Kidney (tissue), 14 donors: ENCODE data around the gene SLC11A2. TPM values are rescaled to one million over a fixed set of nuclear protein-coding genes. Genes with fewer than 3 reads are reported as not detected.

Source experiments
- DNase-seq, 5 donors: peaks; one replicate each; pipeline ENCODE4 v3.0.0-alpha.2; 2013 to 2020
- FAIRE-seq: peaks from 2 replicates; lab custom pipeline; 2012; peaks lifted over from hg19 to GRCh38; lab: Jason Lieb, UNC
- H3K27ac ChIP-seq, 2 donors: one replicate each; pipeline ENCODE4 v1.7.0; 2013; ENCODE audit warnings: low read depth in 2 of 2, low read length in 2 of 2, inconsistent platforms in 1 of 2
- H3K27me3 ChIP-seq: one replicate; pipeline ENCODE4 v1.7.1; 2013; ENCODE audit warnings: low read length, inconsistent platforms; ENCODE audit not compliant: control insufficient read depth, insufficient read depth
- H3K36me3 ChIP-seq, 3 donors: one replicate each; pipeline versions ENCODE4 v1.7.0 to v1.7.1; 2013; ENCODE audit warnings: low read length in 3 of 3, control low read depth in 1 of 3, inconsistent platforms in 1 of 3; ENCODE audit not compliant: insufficient read depth in 3 of 3, control insufficient read depth in 2 of 3
- H3K4me1 ChIP-seq, 3 donors: one replicate each; pipeline versions ENCODE4 v1.7.0 to v1.7.1; 2013; ENCODE audit warnings: low read length in 3 of 3, inconsistent platforms in 1 of 3, low read depth in 1 of 3; ENCODE audit not compliant: control insufficient read depth in 2 of 3, insufficient read depth in 2 of 3
- H3K4me3 ChIP-seq, 3 donors: one replicate each; pipeline versions ENCODE4 v1.7.0 to v1.8.1; 2013; ENCODE audit warnings: low read length in 3 of 3, control low read depth in 1 of 3, inconsistent platforms in 1 of 3
- H3K9ac ChIP-seq, 3 donors: one replicate each; pipeline versions ENCODE4 v1.7.0 to v1.7.1; 2013; ENCODE audit warnings: low read length in 3 of 3, control low read depth in 1 of 3, inconsistent platforms in 1 of 3
- H3K9me3 ChIP-seq, 3 donors: one replicate each; pipeline versions ENCODE4 v1.7.0 to v1.7.1; 2013; ENCODE audit warnings: low read length in 3 of 3, control low read depth in 1 of 3, inconsistent platforms in 1 of 3; ENCODE audit not compliant: control insufficient read depth in 2 of 3, insufficient read depth in 1 of 3
- intact Hi-C: fragments of 100-400 bp; cut with DNase I; formaldehyde crosslinking; loops from one replicate; pipeline ENCODE4 v1.11.1; 2022
- polyA plus RNA-seq: library from polyadenylated mRNA; stranded (reverse); fragments of 350-450 nt; fragmentation: Illumina TruSeq; extraction: RNeasy Lipid Tissue Mini Kit (QIAGEN cat#74804); gene quantifications from one replicate; pipeline ENCODE4 v1.2.3, GENCODE V29; 2014; ENCODE audit warnings: low read depth, low replicate concordance; ENCODE audit not compliant: insufficient read depth
- total RNA-seq: library from RNA; stranded (reverse); fragmentation: NEBNext Ultra II Directional; extraction: Animal tissue kit (Norgen Biotek cat#: 25700); gene quantifications from one replicate; pipeline ENCODE4 v1.2.1, GENCODE V29; 2021
- TF ChIP-seq, protein P1 (sequence below): IDR thresholded peaks from 3 replicates; pipeline ENCODE4 v1.5.1; 2012; ENCODE audit warnings: mild to moderate bottlenecking, moderate library complexity, borderline replicate concordance; ENCODE audit not compliant: insufficient read depth; ENCODE audit errors: extremely low read depth
- donor health status: control.
- donor health status: control.
- donor health status: control.
- donor health status: control.
- donor health status: control.
- donor health status: DM: yes; HTN: yes; CAD: no.
- donor health status: Normal renal cell carcinoma (clear cell type).

Gene SLC11A2
- total and polyA plus RNA-seq, 2 donors from 2014 or later: 22.3 to 90.2 TPM

DNA sequence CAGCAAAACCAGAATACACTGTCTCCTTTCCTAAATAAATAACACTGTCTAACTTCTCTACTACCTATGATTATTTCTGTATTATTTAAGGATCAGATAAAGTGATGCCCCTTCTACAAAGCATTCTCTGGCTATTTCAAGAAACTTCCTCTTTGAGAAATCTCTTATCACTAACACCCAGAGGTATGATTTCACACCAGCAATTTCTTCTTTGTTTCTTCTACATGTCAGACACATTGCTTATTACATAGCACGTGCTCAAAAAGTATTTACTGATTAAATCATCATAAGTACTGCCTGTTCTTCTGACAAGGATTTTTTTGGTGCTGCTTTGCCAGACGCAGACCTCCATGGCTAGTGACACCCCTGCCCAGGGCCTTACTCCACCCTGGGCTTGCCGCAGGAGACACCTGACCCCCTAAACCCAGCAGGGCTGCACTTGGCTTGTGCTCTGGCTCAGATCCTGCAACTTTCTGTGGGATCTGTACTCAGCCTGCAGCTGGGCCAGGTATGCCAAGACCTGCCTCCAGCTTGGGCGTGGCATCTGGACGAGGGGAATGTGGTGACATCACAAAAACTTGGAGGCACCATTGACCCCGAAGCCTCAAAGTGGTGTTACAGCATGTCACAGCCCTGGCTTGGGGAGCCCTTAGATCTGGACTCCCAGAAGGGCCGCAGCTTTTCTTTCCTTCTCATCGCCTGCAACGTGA is 89.2 kb downstream of the SLC11A2 start:
- Histone ChIP-seq H3K27me3 (no peaks in the 10 kb centered on the region), H3K4me3 (no peak overlapping the region), H3K9me3 (peaks cover 0 to 6% (median 2%) of the 10 kb centered on the region in 3 donors), H3K4me1 (peaks cover 0 to 25% (median 14%) of the 10 kb centered on the region in 3 donors), H3K36me3 (no peaks in the 10 kb centered on the region), H3K27ac (no peak overlapping the region), H3K9ac (no peak overlapping the region)
- DNase-seq (no peak), FAIRE-seq (no peak)
- TF ChIP-seq, protein P1, sequence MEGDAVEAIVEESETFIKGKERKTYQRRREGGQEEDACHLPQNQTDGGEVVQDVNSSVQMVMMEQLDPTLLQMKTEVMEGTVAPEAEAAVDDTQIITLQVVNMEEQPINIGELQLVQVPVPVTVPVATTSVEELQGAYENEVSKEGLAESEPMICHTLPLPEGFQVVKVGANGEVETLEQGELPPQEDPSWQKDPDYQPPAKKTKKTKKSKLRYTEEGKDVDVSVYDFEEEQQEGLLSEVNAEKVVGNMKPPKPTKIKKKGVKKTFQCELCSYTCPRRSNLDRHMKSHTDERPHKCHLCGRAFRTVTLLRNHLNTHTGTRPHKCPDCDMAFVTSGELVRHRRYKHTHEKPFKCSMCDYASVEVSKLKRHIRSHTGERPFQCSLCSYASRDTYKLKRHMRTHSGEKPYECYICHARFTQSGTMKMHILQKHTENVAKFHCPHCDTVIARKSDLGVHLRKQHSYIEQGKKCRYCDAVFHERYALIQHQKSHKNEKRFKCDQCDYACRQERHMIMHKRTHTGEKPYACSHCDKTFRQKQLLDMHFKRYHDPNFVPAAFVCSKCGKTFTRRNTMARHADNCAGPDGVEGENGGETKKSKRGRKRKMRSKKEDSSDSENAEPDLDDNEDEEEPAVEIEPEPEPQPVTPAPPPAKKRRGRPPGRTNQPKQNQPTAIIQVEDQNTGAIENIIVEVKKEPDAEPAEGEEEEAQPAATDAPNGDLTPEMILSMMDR: no peak
- intact Hi-C loops: no loop called here

DNA sequence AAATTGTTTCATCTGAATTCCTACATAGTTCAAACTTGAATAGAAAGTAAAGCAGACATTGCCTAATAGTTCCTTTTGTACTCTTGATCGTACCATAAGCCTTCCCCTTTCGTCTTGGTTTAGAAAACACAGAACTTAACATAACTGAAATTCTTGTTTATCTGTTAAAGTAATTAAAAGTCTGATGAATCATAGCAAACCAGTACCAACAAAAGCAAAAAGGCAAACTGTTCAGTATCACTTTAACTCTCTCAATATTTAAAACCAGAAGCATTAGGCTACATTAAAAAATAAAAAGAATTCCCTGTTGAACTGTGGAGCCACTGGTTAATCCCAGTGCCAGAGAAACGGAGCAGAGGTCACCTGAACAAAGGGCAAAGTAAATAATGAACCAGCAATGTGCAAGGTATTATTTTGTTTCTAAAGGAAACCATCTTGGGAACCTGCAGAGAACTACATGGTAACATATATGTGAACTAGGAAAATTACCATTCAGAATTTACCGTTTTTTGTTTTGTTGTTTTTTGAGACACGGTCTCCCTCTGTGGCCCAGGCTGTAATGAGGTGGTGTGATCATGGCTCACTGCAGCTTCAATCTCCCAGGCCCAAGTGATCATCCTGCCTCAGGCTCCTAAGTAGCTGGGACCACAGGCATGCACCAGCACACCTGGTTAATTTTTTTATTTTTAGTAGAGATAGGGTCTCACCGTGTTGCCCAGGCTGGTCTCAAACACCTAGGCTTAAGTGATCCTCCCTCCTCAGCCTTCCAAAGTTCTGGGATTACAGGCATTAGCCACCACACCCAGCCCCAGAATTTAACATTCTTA is 91.0 kb downstream of the SLC11A2 start:
- Histone ChIP-seq H3K9ac (no peak overlapping the region), H3K27me3 (no peaks in the 10 kb centered on the region), H3K27ac (peak overlapping the region; percentile 27 to 56), H3K4me1 (peaks cover 0 to 25% (median 14%) of the 10 kb centered on the region in 3 donors), H3K36me3 (peaks cover 0 to 8% (median 3%) of the 10 kb centered on the region in 3 donors), H3K4me3 (peak overlapping the region in 1 of 3 donors; percentile 3), H3K9me3 (peaks cover 0 to 6% (median 2%) of the 10 kb centered on the region in 3 donors)
- FAIRE-seq: no peak
- DNase-seq: peak in 1 of 5 donors; percentile 8
- TF ChIP-seq, protein P1: no peak
- intact Hi-C loops: no loop called here

DNA sequence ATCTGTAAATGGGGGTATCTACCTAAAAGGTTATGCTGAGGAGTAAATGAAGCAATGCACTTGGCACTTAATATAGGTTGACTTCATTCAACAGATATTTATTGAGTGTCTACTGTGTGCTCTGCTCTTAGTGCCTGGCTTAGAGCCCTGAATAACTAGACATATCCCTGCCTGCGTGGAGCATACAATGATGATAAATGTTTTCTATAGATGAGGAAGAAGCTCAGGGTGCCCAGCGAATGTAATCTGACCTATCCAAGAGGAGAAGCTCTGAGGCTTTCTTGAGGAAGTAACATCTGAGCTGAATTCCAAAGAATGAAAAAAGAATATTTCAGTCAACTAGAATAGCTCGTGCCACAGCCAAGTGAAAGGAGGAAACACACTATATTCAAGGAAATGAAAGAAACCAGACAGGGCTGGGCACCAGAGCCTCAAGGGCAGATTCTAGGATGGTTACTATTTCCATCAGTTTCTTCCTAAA is 91.8 kb downstream of the SLC11A2 start:
- H3K4me1 ChIP-seq: peaks cover 0 to 25% (median 14%) of the 10 kb centered on the region in 3 donors
- intact Hi-C loops: no loop called here
- no peak overlapping the region for H3K9ac ChIP-seq

More for the DNA sequence above, 91.8 kb downstream of the SLC11A2 start:
- Histone ChIP-seq H3K4me3 (peak overlapping the region in 2 of 3 donors; percentile 3 to 19), H3K9me3 (peaks cover 0 to 6% (median 2%) of the 10 kb centered on the region in 3 donors), H3K27me3 (no peaks in the 10 kb centered on the region), H3K36me3 (peaks cover 0 to 8% (median 3%) of the 10 kb centered on the region in 3 donors), H3K27ac (peak overlapping the region; percentile 27 to 56)
- DNase-seq (no peak), FAIRE-seq (no peak)
- TF ChIP-seq, protein P1: no peak
